ENCODE results near the gene MDM2.

MDM2 gene

DNA sequence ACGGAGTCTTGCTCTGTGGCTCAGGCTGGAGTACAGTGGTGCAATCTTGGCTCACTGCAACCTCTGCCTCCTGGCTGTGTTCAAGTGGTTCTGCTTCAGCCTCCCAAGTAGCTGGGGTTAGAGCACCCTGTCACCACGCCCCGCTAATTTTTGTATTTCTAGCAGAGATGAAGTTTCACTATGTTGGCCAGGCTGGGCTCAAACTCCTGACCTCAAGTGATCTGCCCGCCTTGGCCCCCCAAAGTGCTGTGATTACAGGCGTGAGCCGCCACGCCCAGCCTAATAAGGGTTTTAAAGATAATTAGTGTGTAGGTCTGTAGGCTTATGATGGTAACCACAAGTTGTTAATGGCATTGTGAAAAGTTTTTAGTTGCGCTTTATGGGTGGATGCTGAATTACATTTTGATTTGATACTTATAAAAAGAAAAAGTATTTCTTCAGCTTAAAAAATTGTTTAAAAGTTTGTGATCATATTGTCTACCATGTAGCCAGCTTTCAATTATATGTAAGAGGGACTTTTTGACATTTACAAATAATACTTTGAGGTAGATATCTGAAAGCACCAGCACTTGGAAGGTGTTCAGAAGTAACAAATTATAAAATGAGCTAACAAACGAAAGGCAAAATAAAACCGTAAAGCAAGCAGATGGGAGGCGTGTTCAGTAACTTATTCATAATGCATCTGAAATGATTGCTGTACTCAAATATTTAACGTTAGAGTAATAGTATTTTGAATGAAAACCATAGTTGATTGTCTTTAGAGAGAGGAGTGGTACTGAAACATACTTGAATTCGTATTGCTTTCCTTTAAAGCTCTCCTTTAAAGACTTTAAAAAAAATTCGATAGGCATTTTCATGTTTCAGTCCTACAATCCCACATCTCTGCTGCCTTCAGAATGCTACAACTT, 37.1 kb downstream of the MDM2 start:
- in situ Hi-C loops (cut with MboI; ENCODE audit: low sequenced_read_pairs): no loop called here

DNA sequence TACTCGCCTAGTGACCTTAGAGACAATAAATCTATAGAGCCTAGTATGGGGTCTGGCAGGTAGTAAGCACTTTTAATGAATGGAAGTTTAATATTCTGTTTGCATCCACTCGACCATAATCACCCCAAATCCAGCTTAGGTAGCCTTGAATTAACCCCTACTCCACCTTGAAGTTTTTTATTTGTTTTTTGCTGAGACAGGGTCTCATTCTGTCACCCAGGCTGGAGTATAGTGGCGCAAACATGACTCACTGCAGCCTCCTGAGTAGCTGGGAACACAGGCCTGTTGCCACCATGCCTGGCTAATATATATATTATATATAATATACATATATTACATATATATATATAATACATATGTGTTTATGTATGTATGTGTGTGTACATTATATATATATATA, 38.8 kb downstream of the MDM2 start:
- in situ Hi-C loops (cut with MboI; ENCODE audit: low sequenced_read_pairs): no loop called here

DNA sequence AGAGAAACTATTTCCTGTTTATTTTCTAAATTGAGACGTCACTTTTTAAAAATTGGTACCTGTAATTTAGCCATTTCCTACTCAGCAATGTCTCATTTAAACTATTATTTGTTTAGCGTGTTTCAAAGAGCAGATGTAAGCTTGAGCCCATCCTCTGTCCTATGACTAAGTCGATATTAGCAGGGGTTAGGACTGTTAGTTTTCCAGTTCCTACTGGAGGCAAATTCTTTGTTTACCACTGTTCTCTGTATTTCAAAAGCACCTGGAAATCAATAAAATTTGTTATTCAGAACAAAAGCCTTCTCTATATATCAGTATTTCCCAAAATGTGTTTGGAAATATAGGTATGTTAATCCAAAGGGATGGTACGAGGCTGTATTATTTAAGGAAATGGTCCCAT, 42.4 kb downstream of the MDM2 start:
- in situ Hi-C loops (cut with MboI; ENCODE audit: low sequenced_read_pairs): loop anchor here (25.0 kb wide), 2 partner anchors 212 to 412 kb away; no protein-coding TSS in a partner anchor

DNA sequence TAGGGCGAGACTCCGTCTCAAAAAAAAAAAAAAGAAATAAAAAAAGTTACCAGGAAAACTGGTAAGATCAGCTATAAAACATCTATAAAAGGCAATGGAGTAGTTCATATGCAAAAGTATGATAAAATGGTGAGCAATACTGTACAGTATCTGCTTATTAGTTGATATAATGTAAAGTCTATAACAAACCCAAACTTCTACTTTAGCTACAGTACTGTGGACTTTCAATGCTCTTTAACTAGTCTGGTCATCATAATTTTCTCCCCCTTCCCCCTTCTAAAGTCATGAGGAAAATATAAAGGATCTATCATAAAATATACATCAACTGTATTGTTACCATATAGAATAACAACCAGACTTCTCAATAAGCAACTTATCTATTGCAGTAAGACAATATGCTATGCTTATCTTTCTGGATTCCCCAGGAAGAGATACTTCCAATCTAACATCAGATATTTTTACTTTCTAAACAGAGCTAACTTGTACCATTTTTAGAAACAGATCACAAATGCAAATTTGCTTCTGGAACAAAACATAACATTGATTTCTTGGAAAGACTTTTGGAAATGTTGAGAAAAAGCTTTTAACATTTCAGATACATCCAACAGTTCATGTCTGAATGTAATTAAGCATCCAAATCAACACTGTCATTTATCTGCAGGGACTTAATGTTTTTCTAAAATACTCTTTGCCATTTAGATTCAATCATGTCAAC, 43.8 kb downstream of the MDM2 start:
- in situ Hi-C loops (cut with MboI; ENCODE audit: low sequenced_read_pairs): loop anchor here (25.0 kb wide), 2 partner anchors 211 to 411 kb away; no protein-coding TSS in a partner anchor

DNA sequence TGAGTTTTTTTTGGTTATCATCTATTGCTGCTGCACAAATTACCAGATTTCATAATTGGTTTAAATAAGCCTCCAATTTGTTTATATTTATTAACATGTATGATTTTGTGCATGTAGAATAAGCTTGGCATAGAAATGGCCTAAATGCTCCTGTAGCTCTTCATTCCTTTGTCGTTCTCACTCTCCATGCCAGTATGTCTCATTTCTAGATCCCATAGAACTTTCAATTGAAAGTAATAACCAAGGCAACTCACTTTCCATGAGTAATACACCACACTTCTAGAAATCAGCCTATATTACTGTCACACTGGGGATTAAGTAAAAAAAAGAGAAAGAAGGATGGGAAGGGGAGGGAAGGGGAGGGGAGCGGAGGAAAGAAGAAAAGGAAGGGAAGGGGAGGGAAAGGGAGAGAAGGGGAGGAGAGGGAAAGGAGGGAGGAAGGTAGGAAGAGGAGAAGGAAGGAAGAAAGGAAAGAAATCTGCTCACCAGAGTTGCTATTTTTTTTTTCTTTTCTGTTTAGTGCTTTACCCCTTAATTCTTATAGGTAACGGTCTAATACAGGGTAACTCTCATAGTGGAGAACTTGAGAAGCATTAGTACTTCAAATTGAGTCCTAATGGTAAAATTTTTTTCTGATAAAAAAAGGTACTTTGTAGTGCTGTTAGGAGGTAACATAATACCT, 45.6 kb downstream of the MDM2 start:
- in situ Hi-C loops (cut with MboI; ENCODE audit: low sequenced_read_pairs): loop anchor here (25.0 kb wide), 2 partner anchors 209 to 409 kb away; no protein-coding TSS in a partner anchor

DNA sequence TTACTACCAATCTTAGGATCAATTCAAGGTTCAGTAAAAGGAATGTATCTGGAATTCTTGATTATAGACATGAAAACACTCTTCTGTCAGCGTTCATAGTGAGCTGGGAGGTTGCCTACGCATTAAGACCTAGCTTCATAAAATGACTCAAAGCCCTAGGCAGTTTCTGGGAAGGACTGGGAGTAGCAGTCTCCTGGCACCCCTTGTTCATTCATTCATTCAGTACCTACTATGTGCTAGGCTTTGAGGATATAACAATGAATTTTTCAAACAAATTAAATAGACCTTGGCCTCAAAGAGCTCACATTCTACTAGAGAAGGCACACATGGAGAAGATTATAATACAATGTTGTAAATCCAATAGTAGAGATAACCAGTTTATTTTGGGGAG, 46.1 kb downstream of the MDM2 start:
- in situ Hi-C loops (cut with MboI; ENCODE audit: low sequenced_read_pairs): loop anchor here (25.0 kb wide), 2 partner anchors 208 to 408 kb away; no protein-coding TSS in a partner anchor

DNA sequence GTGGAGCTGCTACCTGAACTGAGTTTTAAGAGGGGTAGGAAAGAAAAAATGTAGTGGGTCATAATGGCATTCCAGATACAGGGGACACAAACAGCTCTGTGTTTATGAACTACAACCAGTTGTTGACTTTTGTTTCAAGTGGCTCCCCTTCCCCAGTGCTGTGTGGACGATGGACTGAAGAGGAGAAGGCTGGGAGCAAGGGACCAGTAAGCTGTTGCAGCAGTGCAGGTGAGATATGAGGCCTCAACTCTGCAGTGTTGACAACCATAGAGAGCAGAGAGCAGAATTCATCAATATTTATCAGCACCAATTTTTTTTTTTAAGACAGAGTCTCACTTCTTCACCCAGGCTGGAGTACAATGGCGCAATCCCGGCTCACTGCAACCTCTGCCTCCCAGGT, 46.6 kb downstream of the MDM2 start:
- in situ Hi-C loops (cut with MboI; ENCODE audit: low sequenced_read_pairs): loop anchor here (25.0 kb wide), 2 partner anchors 208 to 408 kb away; no protein-coding TSS in a partner anchor

DNA sequence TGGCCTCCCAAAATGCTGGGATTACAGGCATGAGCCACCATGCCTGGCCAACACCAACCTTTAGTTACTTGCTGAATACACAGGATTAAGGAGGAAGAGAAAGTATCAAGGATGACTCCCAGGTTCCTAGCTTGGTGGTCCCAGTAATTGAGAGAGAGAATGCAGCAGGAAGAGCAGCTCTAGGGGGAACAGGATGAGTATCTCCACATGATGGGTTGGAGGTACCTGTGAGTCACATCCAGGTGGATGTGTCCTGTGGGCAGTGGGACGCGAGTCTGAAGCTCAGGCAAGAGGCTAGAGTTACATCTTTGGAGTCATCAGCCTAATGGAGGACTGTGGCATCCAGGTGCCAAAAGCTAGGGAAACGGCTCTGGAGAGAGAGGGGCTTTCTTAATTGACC, 47.1 kb downstream of the MDM2 start:
- in situ Hi-C loops (cut with MboI; ENCODE audit: low sequenced_read_pairs): loop anchor here (25.0 kb wide), 2 partner anchors 207 to 407 kb away; no protein-coding TSS in a partner anchor

DNA sequence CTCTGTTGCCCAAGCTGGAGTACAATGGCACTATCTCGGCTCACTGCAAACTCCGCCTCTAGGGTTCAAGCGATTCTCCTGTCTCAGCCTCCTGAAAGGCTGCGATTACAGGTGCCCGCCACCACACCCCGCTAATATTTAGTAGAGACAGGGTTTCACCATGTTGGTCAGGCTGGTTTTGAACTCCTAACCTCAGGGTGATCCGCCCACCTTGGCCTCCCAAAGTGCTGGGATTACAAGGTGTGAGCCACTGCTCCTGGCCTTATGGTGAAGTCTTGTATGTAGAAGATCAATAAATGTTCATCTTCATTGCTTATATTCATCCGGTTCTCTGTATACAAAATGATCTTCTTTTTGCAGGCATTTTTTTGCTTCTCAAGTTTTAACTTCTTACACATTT, 47.8 kb downstream of the MDM2 start:
- in situ Hi-C loops (cut with MboI; ENCODE audit: low sequenced_read_pairs): loop anchor here (25.0 kb wide), 2 partner anchors 207 to 407 kb away; no protein-coding TSS in a partner anchor

DNA sequence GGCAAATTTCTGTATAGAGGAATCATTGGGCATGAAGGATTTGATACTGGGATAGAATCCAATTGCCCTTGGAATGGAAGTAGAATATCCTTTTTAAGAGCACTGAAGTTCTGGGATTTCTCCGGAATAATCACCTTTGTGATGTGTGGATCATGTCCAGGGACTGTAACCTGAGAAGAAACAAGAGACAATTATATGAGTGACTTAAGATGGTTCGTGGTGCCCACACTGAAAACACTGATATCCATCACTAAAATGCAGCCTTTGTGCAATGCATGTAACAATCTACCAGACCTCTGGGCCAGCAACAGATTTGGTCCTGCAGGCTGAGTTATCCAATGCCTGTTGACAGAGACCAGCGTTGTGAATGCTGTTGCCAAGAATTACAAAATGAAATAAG, 48.5 kb downstream of the MDM2 start:
- in situ Hi-C loops (cut with MboI; ENCODE audit: low sequenced_read_pairs): loop anchor here (25.0 kb wide), 2 partner anchors 206 to 406 kb away; no protein-coding TSS in a partner anchor

DNA sequence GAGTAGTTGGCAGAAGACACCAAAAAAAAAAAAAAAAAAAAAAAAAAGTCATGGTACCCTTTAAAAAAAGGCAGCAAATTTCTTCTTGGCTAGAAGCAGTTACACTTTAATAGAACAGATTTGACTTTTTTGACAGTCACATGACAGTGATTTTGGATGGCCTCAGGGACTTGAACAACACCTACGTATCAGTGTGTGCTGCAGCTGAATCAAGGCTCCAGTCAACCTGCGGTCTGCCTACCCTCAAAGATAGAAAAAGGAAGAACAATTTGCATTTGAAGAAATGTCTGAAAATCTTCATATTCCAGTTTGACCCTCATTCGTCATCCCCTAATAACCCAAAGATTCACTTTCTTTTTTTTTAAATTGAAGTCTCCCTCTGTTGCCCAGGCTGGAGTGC, 53.9 kb downstream of the MDM2 start:
- in situ Hi-C loops (cut with MboI; ENCODE audit: low sequenced_read_pairs): loop anchor here (25.0 kb wide), 2 partner anchors 200 to 400 kb away; no protein-coding TSS in a partner anchor

DNA sequence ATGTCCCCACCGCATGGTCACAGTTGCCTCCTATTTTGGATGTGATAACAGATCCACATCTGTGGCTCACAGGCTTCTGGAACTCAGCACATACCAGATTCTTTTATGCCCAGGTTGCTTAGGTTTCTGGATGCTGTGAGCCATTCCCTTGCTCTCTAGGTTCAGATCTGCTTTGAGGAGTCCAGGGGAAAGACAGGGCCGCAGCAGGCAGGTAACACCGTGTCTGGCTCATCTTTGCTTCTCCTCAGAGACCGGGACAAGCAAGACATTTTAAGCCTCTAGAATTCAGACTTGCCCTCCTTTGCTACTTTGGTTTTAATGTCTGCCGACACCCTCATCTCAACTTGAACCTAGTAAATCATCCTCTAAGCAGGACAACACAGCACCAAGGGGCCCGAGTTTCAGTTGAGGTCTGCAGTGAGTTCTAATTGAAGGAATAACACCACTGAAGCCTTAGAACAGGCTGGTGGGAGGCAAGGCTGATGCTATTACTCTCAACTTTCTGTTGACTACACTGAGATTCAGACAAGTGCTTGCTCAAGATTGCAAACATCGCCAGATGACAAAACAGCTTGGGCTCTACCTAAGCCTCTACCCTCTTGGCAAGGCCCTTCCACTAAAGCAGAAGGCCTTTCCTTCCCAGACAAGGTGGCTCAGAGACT, 55.3 kb downstream of the MDM2 start:
- in situ Hi-C loops (cut with MboI; ENCODE audit: low sequenced_read_pairs): loop anchor here (25.0 kb wide), 2 partner anchors 199 to 399 kb away; no protein-coding TSS in a partner anchor

DNA sequence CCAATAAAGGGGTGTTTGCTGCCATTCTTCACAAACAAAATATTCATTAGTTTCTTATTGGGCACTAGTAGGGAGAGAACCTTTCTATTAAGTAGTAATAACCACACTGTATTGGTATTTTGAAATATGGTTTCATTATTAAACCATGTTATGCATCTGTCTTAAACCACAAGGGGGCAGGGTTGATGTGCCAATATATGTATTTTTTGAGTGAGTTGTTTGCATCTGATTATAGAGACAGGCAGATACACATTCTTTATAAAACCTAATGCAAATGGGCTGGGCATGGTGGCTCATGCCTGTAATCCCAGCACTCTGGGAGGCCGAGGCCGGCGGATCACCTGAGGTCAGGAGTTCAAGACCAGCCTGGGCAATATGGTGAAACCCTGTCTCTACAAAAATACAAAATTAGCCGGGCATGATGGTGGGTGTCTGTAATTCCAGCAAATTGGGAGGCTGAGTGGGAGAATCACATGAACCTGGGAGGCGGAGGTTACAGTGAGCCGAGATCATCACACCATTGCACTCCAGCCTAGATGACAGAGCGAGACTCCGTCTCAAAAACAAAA, 56.0 kb downstream of the MDM2 start:
- in situ Hi-C loops (cut with MboI; ENCODE audit: low sequenced_read_pairs): loop anchor here (25.0 kb wide), 2 partner anchors 198 to 398 kb away; no protein-coding TSS in a partner anchor

DNA sequence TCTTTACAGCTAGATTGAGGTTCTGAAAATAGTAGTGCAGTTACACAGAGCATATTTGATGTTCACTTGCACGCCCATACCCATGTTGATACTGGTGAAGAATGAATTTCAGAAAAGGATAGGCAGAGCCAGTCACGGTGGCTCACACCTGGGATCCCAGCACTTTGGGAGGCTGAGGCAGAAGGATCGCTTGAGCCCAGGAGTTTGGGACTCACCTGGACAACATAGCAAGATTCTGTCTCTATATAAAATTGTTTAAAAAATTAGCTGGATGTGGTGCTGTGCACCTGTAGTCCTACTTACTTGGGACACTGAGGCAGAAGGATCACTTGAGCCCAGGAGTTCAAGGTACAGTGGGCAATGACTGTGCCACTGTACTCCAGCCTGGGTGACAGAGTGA, 56.6 kb downstream of the MDM2 start:
- in situ Hi-C loops (cut with MboI; ENCODE audit: low sequenced_read_pairs): loop anchor here (25.0 kb wide), 2 partner anchors 198 to 398 kb away; no protein-coding TSS in a partner anchor

DNA sequence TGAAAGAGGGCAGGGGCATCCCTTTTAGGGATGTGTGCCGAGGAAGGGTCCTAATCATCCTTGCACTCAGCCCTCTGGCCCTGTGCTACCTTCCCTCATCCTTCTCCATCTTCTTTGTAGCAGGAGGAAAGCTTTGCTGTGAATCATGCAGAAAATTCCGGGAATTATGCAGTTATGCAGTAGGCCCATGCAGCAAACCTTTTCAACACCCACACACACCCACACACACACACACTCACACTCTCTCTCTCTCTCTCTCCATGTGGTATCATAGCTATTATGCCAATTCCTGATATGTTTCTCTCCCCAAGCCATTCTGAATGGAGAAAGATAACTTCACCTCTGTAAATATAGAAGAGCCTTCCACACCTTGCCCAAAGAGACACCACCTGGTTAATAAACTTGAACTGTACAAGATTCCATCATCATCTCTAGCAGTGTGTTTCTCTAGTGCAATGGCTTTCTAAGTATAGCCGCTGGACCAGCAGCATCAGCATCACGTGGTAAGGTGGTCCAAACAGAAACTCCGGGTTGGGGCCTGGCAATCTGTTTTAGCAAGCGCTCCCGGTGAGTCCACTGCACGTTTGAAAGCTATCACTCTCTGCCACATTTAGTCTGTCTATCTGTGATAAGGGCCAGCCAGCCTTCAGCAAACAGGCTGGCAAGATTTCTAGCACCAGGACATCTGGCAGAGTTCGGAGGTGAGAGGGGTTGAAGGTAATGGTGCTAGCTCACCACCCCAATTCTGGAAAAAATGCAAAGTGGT, 57.6 kb downstream of the MDM2 start:
- in situ Hi-C loops (cut with MboI; ENCODE audit: low sequenced_read_pairs): loop anchor here (25.0 kb wide), 2 partner anchors 197 to 397 kb away; no protein-coding TSS in a partner anchor

DNA sequence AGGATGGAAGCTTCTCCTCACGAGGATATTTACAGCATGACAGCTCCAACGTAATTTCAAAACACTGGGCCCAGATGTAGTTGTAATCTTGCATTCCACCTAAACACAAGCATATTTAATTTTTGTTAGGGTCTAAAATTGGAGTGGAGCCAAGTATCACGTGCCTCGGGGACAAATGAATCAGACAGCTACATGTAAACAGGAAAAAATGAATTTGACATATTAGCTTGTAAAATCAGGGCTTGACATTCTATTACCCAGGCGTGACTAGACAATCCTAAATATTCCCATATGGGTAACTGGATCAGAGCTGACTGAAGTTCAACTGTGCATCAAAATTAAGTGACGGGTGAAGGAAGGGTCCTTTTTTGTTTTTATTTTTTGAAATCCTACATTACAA, 59.0 kb downstream of the MDM2 start:
- in situ Hi-C loops (cut with MboI; ENCODE audit: low sequenced_read_pairs): loop anchor here (25.0 kb wide), 2 partner anchors 195 to 395 kb away; no protein-coding TSS in a partner anchor

DNA sequence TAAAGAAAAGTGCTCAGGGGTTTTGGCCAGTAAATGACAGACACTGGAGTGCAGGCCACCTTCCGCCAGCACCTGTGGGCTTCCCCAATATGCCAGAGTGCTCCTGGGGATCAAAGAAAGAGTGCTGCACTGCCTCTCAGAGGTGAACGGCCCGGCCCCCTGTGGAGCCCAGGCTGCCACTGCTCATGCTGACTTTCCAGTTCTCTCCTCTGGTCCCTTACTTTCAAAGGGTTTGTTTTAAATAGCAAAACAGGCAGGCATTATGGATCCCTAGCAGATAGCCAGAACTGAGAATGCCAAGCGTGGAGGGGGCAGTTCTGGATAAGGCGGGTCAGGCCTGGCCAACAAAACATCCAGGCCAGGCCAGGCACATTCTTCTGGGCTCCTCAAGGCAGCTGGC, 59.6 kb downstream of the MDM2 start:
- in situ Hi-C loops (cut with MboI; ENCODE audit: low sequenced_read_pairs): loop anchor here (25.0 kb wide), 2 partner anchors 195 to 395 kb away; no protein-coding TSS in a partner anchor

DNA sequence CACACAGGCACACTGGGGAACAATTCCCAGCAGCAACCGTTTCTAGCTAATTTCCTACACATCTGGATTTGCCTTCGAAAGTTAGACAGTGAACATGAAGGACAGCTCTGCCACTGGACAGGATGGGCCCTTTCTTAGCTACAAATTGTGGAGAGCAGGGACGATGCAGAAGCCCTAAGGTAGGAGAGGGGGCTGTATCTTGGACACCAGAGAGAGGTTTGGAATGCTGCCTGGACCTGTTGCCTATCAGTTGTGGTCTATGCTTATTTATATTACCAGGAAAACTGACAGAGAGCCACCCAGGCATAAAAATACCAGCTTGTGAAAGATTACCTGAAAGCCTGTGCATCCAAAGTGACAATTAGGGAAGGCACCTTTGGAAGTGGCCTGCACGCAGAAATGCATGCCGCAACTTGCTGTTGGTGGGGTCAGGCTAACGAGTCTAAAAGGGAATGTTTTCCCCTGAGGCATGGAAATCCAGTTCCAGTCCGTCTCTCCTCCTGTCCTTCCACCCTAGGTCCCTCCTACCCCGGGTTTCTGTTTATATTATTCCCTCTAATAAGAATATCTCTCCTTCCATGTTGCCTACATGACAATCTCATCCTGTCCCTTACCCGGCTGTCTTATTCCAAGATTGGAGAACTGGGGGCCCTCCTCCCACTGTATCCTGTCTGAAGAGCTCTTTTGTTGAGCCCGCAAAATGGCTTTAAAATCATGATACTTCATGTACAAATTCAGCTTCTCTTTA, 60.2 kb downstream of the MDM2 start:
- in situ Hi-C loops (cut with MboI; ENCODE audit: low sequenced_read_pairs): loop anchor here (25.0 kb wide), 2 partner anchors 194 to 394 kb away; no protein-coding TSS in a partner anchor
